KBM-7 (cell line): ENCODE data around the gene CASK.
A peak's percentile ranks its signal among the peaks of the same experiment; 100 is the strongest.
"Not testable (repeated sequence)": the region's sequence is repeated elsewhere in the genome, so short reads cannot be mapped to it uniquely, and the experiment has no call there.

Source experiments
- DNase-seq: peaks from one replicate; pipeline ENCODE4 v3.0.0-alpha.2; 2015
- in situ Hi-C: fragments of 300-500 bp; cut with MboI; formaldehyde crosslinking; loops from 2 replicates; pipeline ENCODE4 v1.14.3; 2020; ENCODE audit warnings: low sequenced_read_pairs, low pct_unique_long_range_greater_than_20kb, mixed read lengths

The CASK gene

GRCh38 chrX:41512853-41513252, 410.5 kb downstream of the CASK start:
- DNase-seq, in situ Hi-C loops: not testable (repeated sequence)

GRCh38 chrX:41512394-41512793, 411.0 kb downstream of the CASK start:
- no peak for DNase-seq
- in situ Hi-C loops: no loop called here

GRCh38 chrX:41507919-41508318, 415.4 kb downstream of the CASK start:
- in situ Hi-C loops: no loop called here
- DNase-seq: no peak

GRCh38 chrX:41502004-41502403, 421.4 kb downstream of the CASK start:
- in situ Hi-C loops: no loop called here
- DNase-seq: no peak

GRCh38 chrX:41499984-41500383, 423.4 kb downstream of the CASK start:
- in situ Hi-C loops: no loop called here
- no peak for DNase-seq

- no peak for DNase-seq
- in situ Hi-C loops: no loop called here
Observed at GRCh38 chrX:41499195-41499594, 424.2 kb downstream of the CASK start.

GRCh38 chrX:41491267-41492004, 431.9 kb downstream of the CASK start:
- in situ Hi-C loops: no loop called here
- peak; percentile 49 for DNase-seq

- no peak for DNase-seq
- in situ Hi-C loops: no loop called here
Observed at GRCh38 chrX:41490446-41490845, 432.9 kb downstream of the CASK start.

- in situ Hi-C loops: no loop called here
Observed at GRCh38 chrX:41482154-41482850, 441.1 kb downstream of the CASK start.

GRCh38 chrX:41481264-41482109, 441.9 kb downstream of the CASK start:
- DNase-seq: peak; percentile 45

More at GRCh38 chrX:41482154-41482850, 441.1 kb downstream of the CASK start:
- no peak for DNase-seq

GRCh38 chrX:41480508-41481260, 442.7 kb downstream of the CASK start:
- DNase-seq: no peak
- in situ Hi-C loops: no loop called here

More at GRCh38 chrX:41481264-41482109, 441.9 kb downstream of the CASK start:
- in situ Hi-C loops: no loop called here

GRCh38 chrX:41478381-41478911, 444.9 kb downstream of the CASK start:
- no peak for DNase-seq
- in situ Hi-C loops: no loop called here

GRCh38 chrX:41475591-41476241, 447.6 kb downstream of the CASK start:
- in situ Hi-C loops: no loop called here
- no peak for DNase-seq

GRCh38 chrX:41475191-41475590, 448.2 kb downstream of the CASK start:
- DNase-seq: no peak

GRCh38 chrX:41474726-41475100, 448.6 kb downstream of the CASK start:
- in situ Hi-C loops: no loop called here
- no peak for DNase-seq

More at GRCh38 chrX:41475191-41475590, 448.2 kb downstream of the CASK start:
- in situ Hi-C loops: no loop called here

GRCh38 chrX:41473936-41474725, 449.2 kb downstream of the CASK start:
- in situ Hi-C loops: no loop called here
- no peak for DNase-seq

- in situ Hi-C loops: no loop called here
- DNase-seq: no peak
Observed at GRCh38 chrX:41472231-41472815, 451.0 kb downstream of the CASK start.
